GM13976 (cell line): ENCODE measurements around the gene TENM4.

Experiments
- DNase-seq: peaks from one replicate; pipeline ENCODE4 v3.0.0; 2012; ENCODE audit warnings: low spot score
- in situ Hi-C: fragments of 300-500 bp; cut with MboI; formaldehyde crosslinking; loops from one replicate; pipeline ENCODE4 v1.12.0; 2022; ENCODE audit warnings: low sequenced_read_pairs, mixed read lengths, inconsistent platforms; ENCODE audit not compliant: unreplicated experiment
- TF ChIP-seq, protein P1 (sequence below): IDR thresholded peaks from 2 replicates; pipeline ENCODE4 v1.5.1; 2012; ENCODE audit warnings: borderline replicate concordance, mild to moderate bottlenecking; ENCODE audit not compliant: insufficient read depth; ENCODE audit errors: extremely low read depth, missing control alignments, control extremely low read depth

The TENM4 gene

DNA sequence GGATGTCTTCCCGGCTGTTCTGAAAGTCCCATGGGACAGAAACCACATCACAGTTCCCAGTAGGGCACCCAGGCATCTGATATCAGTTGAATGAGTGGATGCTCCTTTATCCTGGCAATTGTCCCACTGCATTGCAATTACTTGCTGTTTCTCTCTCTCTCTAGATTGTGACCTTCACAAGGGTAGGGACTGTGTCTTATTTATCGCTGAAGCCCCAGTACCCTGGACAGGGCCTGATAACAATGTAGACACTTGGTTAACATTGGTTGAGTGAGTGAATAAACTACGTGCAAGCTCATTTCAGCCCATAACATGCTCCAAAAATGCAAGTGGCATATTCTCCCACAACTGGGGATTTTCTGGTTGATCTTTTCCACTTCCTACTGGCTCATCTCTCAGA, 672.5 kb downstream of the TENM4 start:
- TF ChIP-seq, protein P1, sequence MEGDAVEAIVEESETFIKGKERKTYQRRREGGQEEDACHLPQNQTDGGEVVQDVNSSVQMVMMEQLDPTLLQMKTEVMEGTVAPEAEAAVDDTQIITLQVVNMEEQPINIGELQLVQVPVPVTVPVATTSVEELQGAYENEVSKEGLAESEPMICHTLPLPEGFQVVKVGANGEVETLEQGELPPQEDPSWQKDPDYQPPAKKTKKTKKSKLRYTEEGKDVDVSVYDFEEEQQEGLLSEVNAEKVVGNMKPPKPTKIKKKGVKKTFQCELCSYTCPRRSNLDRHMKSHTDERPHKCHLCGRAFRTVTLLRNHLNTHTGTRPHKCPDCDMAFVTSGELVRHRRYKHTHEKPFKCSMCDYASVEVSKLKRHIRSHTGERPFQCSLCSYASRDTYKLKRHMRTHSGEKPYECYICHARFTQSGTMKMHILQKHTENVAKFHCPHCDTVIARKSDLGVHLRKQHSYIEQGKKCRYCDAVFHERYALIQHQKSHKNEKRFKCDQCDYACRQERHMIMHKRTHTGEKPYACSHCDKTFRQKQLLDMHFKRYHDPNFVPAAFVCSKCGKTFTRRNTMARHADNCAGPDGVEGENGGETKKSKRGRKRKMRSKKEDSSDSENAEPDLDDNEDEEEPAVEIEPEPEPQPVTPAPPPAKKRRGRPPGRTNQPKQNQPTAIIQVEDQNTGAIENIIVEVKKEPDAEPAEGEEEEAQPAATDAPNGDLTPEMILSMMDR, result no peak
- in situ Hi-C loops, result no loop called here
- no peak for DNase-seq

DNA sequence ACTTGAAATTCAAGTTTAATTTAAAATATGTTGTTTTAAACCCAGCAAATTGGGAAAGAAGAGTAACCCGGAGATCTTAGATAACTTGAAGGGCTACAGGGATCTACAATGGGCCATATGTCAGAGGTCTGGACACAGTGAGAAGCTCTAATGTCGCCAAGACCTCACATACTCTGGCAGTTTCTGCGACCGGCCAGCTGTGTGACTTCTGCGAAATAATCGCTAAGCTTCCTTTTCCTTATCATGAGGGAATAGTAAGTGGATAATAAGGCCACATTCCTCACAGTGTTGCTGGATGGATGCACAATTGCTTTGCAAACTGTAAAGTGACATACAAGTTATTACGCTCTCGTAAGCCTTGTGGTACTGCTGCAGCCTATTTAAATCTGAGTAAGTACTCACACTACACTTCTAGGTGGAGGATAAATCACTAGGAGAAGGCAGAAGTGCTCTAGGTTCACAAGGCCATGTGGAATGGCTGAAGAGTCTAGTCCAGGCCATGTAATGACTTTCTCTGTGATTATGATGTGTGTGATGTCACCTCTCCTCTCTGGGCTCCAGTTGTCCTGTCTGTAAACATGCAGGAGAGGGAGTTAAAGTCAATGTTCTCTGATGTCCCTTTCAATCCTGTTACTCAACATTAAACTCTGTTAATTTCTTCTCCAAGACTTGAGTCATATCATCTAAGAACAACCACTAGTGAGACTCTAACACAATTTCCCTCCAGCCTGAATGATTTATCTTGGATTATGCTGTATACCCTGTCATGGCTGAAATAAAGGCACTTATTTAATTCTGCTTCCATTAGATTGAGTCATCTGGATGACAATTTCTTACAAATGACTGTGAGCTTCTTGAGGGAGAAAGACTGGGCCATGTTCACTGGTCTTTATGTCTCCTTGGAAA, 673.5 kb downstream of the TENM4 start:
- DNase-seq, result no peak
- TF ChIP-seq, protein P1, result no peak
- in situ Hi-C loops, result no loop called here

DNA sequence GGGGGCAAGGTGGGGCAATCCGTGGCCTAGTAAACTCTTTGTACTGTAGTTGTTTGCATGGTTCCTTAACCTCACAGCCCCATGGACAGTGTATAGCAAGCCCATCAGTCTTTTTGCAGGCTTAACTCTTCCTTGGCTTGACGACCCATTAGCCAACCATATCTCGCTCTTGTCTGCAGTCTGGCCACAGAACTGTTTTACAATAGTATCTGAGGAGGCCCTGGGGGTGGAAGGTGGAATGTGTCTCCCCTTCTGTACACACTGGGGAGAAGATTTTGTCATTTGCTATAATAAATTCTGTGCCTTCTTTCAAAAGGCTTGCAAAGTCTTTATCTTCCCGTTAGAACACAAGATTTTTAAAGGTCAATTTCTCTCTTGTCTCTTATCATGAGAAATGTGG, 675.9 kb downstream of the TENM4 start:
- TF ChIP-seq, protein P1, result no peak
- in situ Hi-C loops, result no loop called here
- no peak for DNase-seq

DNA sequence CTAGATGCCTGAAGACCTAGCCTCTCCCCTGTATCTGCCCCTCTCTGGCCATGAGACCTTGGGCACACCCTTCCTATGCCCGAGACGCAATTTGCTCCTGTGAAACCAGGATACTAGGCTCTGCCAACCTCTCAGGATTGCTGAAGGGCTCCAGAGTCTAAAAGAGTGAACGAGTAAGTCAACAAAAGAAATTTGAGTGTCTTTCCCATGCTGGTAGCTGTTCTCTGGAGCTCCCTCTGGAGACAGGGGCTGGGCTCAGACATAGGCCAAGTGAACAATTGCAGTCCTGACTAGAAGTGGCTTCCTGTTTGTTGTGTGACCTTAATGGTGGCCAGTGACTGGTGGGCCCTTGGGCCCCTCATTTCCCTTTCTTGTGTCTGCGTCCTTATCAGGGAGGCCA, 677.2 kb downstream of the TENM4 start:
- no peak for DNase-seq
- in situ Hi-C loops, result no loop called here
- TF ChIP-seq, protein P1, result no peak

DNA sequence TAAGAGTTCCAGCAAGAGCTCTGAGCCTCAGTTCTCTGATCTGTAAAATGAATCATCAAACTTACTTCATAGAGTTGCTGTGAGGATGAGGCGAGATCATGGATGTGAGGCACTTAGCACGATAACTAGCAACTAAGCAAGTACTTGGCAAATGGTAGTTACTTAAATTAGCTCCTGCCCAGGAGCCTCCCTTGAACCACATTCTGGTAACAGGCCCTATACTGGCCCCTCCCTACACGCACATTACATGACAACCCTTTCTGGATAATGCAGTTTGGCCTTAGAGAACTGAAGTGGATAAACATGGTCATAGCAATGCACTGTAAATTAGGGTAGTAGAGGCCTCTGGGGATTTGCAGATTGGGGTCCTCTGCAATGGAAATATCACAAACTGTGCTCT, 678.7 kb downstream of the TENM4 start:
- TF ChIP-seq, protein P1, result no peak
- in situ Hi-C loops, result no loop called here
- DNase-seq, result no peak

DNA sequence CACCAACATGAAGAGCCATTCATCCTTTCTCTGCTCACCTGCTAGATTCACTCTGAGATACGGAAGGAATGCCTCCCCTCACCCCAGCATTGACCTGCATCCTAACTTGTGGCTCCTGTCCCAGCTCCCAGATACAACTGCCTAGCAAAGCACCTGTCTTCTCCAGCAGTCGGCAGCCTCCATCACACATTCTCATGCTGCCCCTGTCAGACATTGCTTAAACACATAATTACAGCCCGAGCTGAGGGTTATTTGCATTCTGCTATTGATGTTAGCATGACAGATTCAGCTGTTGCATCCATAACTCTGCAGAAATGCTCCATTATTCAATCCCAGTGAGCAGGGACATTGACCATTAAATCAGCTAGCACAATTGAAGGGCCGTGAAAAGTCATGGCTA, 681.8 kb downstream of the TENM4 start:
- in situ Hi-C loops, result no loop called here
- DNase-seq, result no peak
- TF ChIP-seq, protein P1, result no peak
